Measurements from ENCODE around the gene ORAI1.
"Not testable (repeated sequence)": the region's sequence is repeated elsewhere in the genome, so short reads cannot be mapped to it uniquely, and the experiment has no call there.

ORAI1 gene

GRCh38 chr12:121603581-121603980 is 22.7 kb upstream of the ORAI1 start:
- DNase-seq (ENCODE audit: low read depth) = no peak

GRCh38 chr12:121608301-121608700 is 18.0 kb upstream of the ORAI1 start:
- DNase-seq (ENCODE audit: low read depth) = no peak

- DNase-seq (ENCODE audit: low read depth) = no peak
These were observed 15.8 kb upstream of the ORAI1 start for GRCh38 chr12:121610239-121611149.

GRCh38 chr12:121611306-121611705 is 15.0 kb upstream of the ORAI1 start:
- DNase-seq (ENCODE audit: low read depth) = no peak

GRCh38 chr12:121613462-121613861 is 12.9 kb upstream of the ORAI1 start:
- no peak for DNase-seq (ENCODE audit: low read depth)

- no peak for DNase-seq (ENCODE audit: low read depth)
These were observed 11.4 kb upstream of the ORAI1 start for GRCh38 chr12:121614872-121615467.

- no peak for DNase-seq (ENCODE audit: low read depth)
These were observed 7.6 kb upstream of the ORAI1 start for GRCh38 chr12:121618659-121619233.

GRCh38 chr12:121620333-121620891 is 5.9 kb upstream of the ORAI1 start:
- no peak for DNase-seq (ENCODE audit: low read depth)

GRCh38 chr12:121626853-121627640 is 717 bp downstream of the ORAI1 start:
- DNase-seq (ENCODE audit: low read depth) = peak; percentile 90

- no peak for DNase-seq (ENCODE audit: low read depth)
These were observed 1.7 kb downstream of the ORAI1 start for GRCh38 chr12:121628037-121628436.

GRCh38 chr12:121628536-121628935 is 2.2 kb downstream of the ORAI1 start:
- no peak for DNase-seq (ENCODE audit: low read depth)

- no peak for DNase-seq (ENCODE audit: low read depth)
These were observed 4.5 kb downstream of the ORAI1 start for GRCh38 chr12:121630791-121631355.

GRCh38 chr12:121632069-121632970 is 6.0 kb downstream of the ORAI1 start:
- no peak for DNase-seq (ENCODE audit: low read depth)

GRCh38 chr12:121633833-121634196 is 7.5 kb downstream of the ORAI1 start:
- DNase-seq (ENCODE audit: low read depth) = not testable (repeated sequence)

- no peak for DNase-seq (ENCODE audit: low read depth)
These were observed 8.5 kb downstream of the ORAI1 start for GRCh38 chr12:121634836-121635235.

- no peak for DNase-seq (ENCODE audit: low read depth)
These were observed 11.0 kb downstream of the ORAI1 start for GRCh38 chr12:121637231-121637914.

- no peak for DNase-seq (ENCODE audit: low read depth)
These were observed 12.2 kb downstream of the ORAI1 start for GRCh38 chr12:121638298-121639202.

- no peak for DNase-seq (ENCODE audit: low read depth)
These were observed 15.0 kb downstream of the ORAI1 start for GRCh38 chr12:121641343-121641630.

GRCh38 chr12:121648458-121649028 is 22.2 kb downstream of the ORAI1 start:
- no peak for DNase-seq (ENCODE audit: low read depth)
